GM12878 (cell line): ENCODE data around the gene HCFC1R1. TPM values are rescaled to one million over a fixed set of nuclear protein-coding genes. Genes with fewer than 3 reads are reported as not detected.
A peak's percentile ranks its signal among the peaks of the same experiment; 100 is the strongest.

Source experiments
- ATAC-seq: fragments of 200-7000 bp; cut with Tn5 transposase; 3 replicates; pipeline ENCODE4 v1.9.1; 2020; ENCODE audit warnings: mild to moderate bottlenecking, moderate library complexity
- BruUV-seq: library from RNA; stranded (reverse); fragments of 400-500 nt; replicated peaks from 2 replicates; lab custom pipeline; 2021; lab: Mats Ljungman, UMichigan
- CTCF ChIA-PET: fragments of 300-600 bp; sonication (Branson Sonifier 250); formaldehyde crosslinking; extraction: SDS; loops from one replicate; lab custom pipeline; 2021; ENCODE audit warnings: inconsistent platforms; lab: Yijun Ruan, JAX
- POLR2A ChIA-PET: fragments of 350-600 bp; formaldehyde crosslinking; extraction: SDS; loops from one replicate; lab custom pipeline; 2021; ENCODE audit warnings: inconsistent platforms; lab: Charles Lee
- RAD21 ChIA-PET: fragments of 300-600 bp; sonication (Branson Sonifier 250); formaldehyde crosslinking; loops from one replicate; lab custom pipeline; 2023; ENCODE audit warnings: antibody characterized with exemption; ENCODE audit not compliant: unreplicated experiment; lab: Charles Lee
- SMC1A ChIA-PET: fragments of 300-600 bp; sonication (Branson Sonifier 250); formaldehyde crosslinking; loops from one replicate; lab custom pipeline; 2023; ENCODE audit not compliant: unreplicated experiment, uncharacterized antibody; lab: Charles Lee
- DNase-seq: peaks from one replicate; pipeline ENCODE4 v3.0.0-alpha.2; 2011; ENCODE audit warnings: low read depth, low spot score
- FAIRE-seq: peaks from 3 replicates; lab custom pipeline; 2011; peaks lifted over from hg19 to GRCh38; lab: Jason Lieb, UNC
- H2AFZ ChIP-seq: 2 replicates; pipeline ENCODE4 v1.6.0; 2011; ENCODE audit warnings: low read depth, low read length, control low read depth; ENCODE audit not compliant: control insufficient read depth
- H3K27ac ChIP-seq: 2 replicates; pipeline ENCODE4 v1.5.1; 2011; ENCODE audit warnings: control low read depth; ENCODE audit not compliant: control insufficient read depth, insufficient read depth
- H3K27me3 ChIP-seq, 2 experiments: replicated peaks in 1 of 2; 2 replicates each; pipeline versions ENCODE4 v1.6.0 to v1.6.1; 2011; ENCODE audit warnings: low read length in 1 of 2; ENCODE audit not compliant: control insufficient read depth in 2 of 2, insufficient read depth in 2 of 2
- H3K36me3 ChIP-seq, 2 experiments: 2 replicates each; pipeline ENCODE4 v1.5.1; 2011; ENCODE audit warnings: low read length in 1 of 2; ENCODE audit not compliant: control insufficient read depth in 2 of 2, insufficient read depth in 2 of 2
- H3K4me1 ChIP-seq: 2 replicates; pipeline ENCODE4 v1.6.1; 2011; ENCODE audit warnings: mild to moderate bottlenecking, low read length, moderate library complexity, mixed read lengths; ENCODE audit not compliant: control insufficient read depth, insufficient read depth
- H3K4me2 ChIP-seq: 2 replicates; pipeline ENCODE4 v1.6.0; 2011; ENCODE audit warnings: control low read depth; ENCODE audit not compliant: control insufficient read depth, insufficient read depth
- H3K4me3 ChIP-seq: fragments of 200-600 bp; sonication (generic); 2 replicates; pipeline ENCODE4 v1.5.1; 2016
- H3K79me2 ChIP-seq: 2 replicates; pipeline ENCODE4 v1.6.0; 2011; ENCODE audit warnings: low read length; ENCODE audit not compliant: control insufficient read depth, insufficient read depth
- H3K9ac ChIP-seq: 2 replicates; pipeline ENCODE4 v1.8.0; 2011; ENCODE audit warnings: low read length, control low read depth, mixed read lengths; ENCODE audit not compliant: control insufficient read depth, insufficient read depth
- H3K9me3 ChIP-seq: replicated peaks from 3 replicates; pipeline ENCODE4 v1.5.1; 2011; ENCODE audit warnings: mild to moderate bottlenecking, low read length; ENCODE audit not compliant: control insufficient read depth, insufficient read depth
- H4K20me1 ChIP-seq: 2 replicates; pipeline ENCODE4 v1.6.0; 2011; ENCODE audit not compliant: control insufficient read depth, insufficient read depth
- BHLHE40 ChIP-seq, 2 experiments: fragments of 450-650 bp in 1 of 2; IDR thresholded peaks; 2 replicates each; pipeline ENCODE4 v1.6.1; 2011 to 2017; ENCODE audit warnings: low read depth in 2 of 2, borderline replicate concordance in 1 of 2, improper control_type of control experiment in 1 of 2, low read length in 1 of 2, mild to moderate bottlenecking in 1 of 2
- BMI1 ChIP-seq: fragments of 450-650 bp; IDR thresholded peaks from 2 replicates; pipeline ENCODE4 v1.6.1; 2016; ENCODE audit warnings: mild to moderate bottlenecking, moderate library complexity, borderline replicate concordance
- CBX3 ChIP-seq: fragments of 200-600 bp; sonication (generic); IDR thresholded peaks from 2 replicates; pipeline ENCODE4 v1.6.1; 2016; ENCODE audit warnings: low read depth, borderline replicate concordance
- CREB1 ChIP-seq: IDR thresholded peaks from 2 replicates; pipeline ENCODE4 v1.6.1; 2012; ENCODE audit warnings: low read depth, mild to moderate bottlenecking, inconsistent platforms
- CTCF ChIP-seq, 3 experiments: IDR thresholded peaks in 2 of 3; conservative IDR thresholded peaks in 1 of 3; 2 replicates each; pipeline ENCODE4 v1.5.1; 2011; ENCODE audit warnings: low read depth in 3 of 3, low read length in 3 of 3, mild to moderate bottlenecking in 3 of 3, control low read depth in 2 of 3, moderate library complexity in 2 of 3, inconsistent platforms in 1 of 3, mixed read lengths in 1 of 3; ENCODE audit not compliant: control insufficient read depth in 2 of 3, insufficient read depth in 1 of 3; ENCODE audit errors: extremely low read depth in 1 of 3
- EED ChIP-seq: sonication (generic); IDR thresholded peaks from 2 replicates; pipeline ENCODE4 v1.6.1; 2016; ENCODE audit warnings: antibody characterized with exemption, low read depth
- GABPA ChIP-seq: IDR thresholded peaks from 2 replicates; pipeline ENCODE4 v1.6.1; 2014; ENCODE audit warnings: antibody characterized with exemption, low read depth, mild to moderate bottlenecking, inconsistent platforms
- HDAC2 ChIP-seq: fragments of 200-600 bp; sonication (generic); IDR thresholded peaks from 2 replicates; pipeline ENCODE4 v1.6.1; 2017
- LARP7 ChIP-seq: fragments of 450-650 bp; IDR thresholded peaks from 2 replicates; pipeline ENCODE4 v1.6.1; 2017; ENCODE audit warnings: mild to moderate bottlenecking
- MTA3 ChIP-seq: IDR thresholded peaks from 2 replicates; pipeline ENCODE4 v1.6.1; 2012; ENCODE audit warnings: low read length, inconsistent platforms, borderline replicate concordance
- NFYA ChIP-seq: IDR thresholded peaks from 2 replicates; pipeline ENCODE4 v1.6.1; 2011; ENCODE audit warnings: low read depth, mild to moderate bottlenecking, low read length, improper control_type of control experiment, borderline replicate concordance
- PAX5 ChIP-seq: IDR thresholded peaks from 2 replicates; pipeline ENCODE4 v1.6.1; 2011; ENCODE audit warnings: low read depth, low read length, borderline replicate concordance
- POLR2A ChIP-seq: IDR thresholded peaks from 2 replicates; pipeline ENCODE4 v1.6.1; 2011; ENCODE audit warnings: low read depth, mild to moderate bottlenecking, low read length
- RCOR1 ChIP-seq: conservative IDR thresholded peaks from 2 replicates; pipeline ENCODE4 v1.6.1; 2012; ENCODE audit warnings: low read depth, low read length, improper control_type of control experiment
- SIN3A ChIP-seq: IDR thresholded peaks from 2 replicates; pipeline ENCODE4 v1.6.1; 2012; ENCODE audit warnings: low read depth, low read length, improper control_type of control experiment
- SMC3 ChIP-seq: IDR thresholded peaks from 2 replicates; pipeline ENCODE4 v1.6.1; 2011; ENCODE audit warnings: low read length, improper control_type of control experiment, borderline replicate concordance
- SP1 ChIP-seq: IDR thresholded peaks from one replicate; pipeline ENCODE4 v1.6.1; 2011; ENCODE audit warnings: low read depth, low read length
- SRF ChIP-seq, 2 experiments: IDR thresholded peaks; 2 replicates each; pipeline ENCODE4 v1.6.1; 2011; ENCODE audit warnings: low read depth in 2 of 2, low read length in 2 of 2, mild to moderate bottlenecking in 1 of 2, moderate library complexity in 1 of 2
- STAT3 ChIP-seq: IDR thresholded peaks from 2 replicates; pipeline ENCODE4 v1.6.1; 2011; ENCODE audit warnings: low read depth, low read length, improper control_type of control experiment
- WGBS: methylation state at CpG from one replicate; pipeline ENCODE4 v1.1.6; 2016; ENCODE audit warnings: low lambda C conversion rate; ENCODE audit not compliant: insufficient replicate concordance, insufficient coverage; ENCODE audit errors: missing lambda C conversion rate; 5-methylcytosine and 5-hydroxymethylcytosine counted together
- in situ Hi-C: fragments of 300-500 bp; cut with MboI; formaldehyde crosslinking; loops from 9 replicates; pipeline ENCODE4 v1.14.3; 2018; ENCODE audit warnings: mixed read lengths
- intact Hi-C: fragments of 100-400 bp; cut with micrococcal nuclease; formaldehyde crosslinking; loops from one replicate; pipeline ENCODE4 v1.14.2; 2022; ENCODE audit not compliant: unreplicated experiment
- polyA plus RNA-seq, 11 experiments: library from polyadenylated mRNA; depleted of rRNA in 4 of 11; unstranded in 6 of 11; stranded (reverse) in 5 of 11; fragments of >200 nt; fragmentation: Nextera tagmentation in 4 of 11; fragmentation: Illumina TruSeq in 1 of 11; extraction: Ambion mirVana in 4 of 11; extraction: Trizol in 1 of 11; gene quantifications; 1 replicate in 1 of 11; 2 replicates in 10 of 11; pipeline versions ENCODE4 v1.2.1 to v1.2.3, GENCODE V29; 2011 to 2016; ENCODE audit warnings: inconsistent platforms in 2 of 11, missing spikeins in 2 of 11, low read depth in 1 of 11
- total RNA-seq, 4 experiments: library from RNA; depleted of rRNA in 3 of 4; stranded (reverse); fragments of >200 nt in 3 of 4; fragmentation: Illumina TruSeq in 1 of 4; extraction: Trizol in 1 of 4; gene quantifications; 2 replicates each; pipeline versions ENCODE4 v1.2.1 to v1.2.3, GENCODE V29; 2013 to 2021
- TF ChIP-seq, protein P1 (sequence below): fragments of 450-650 bp; formaldehyde crosslinking; IDR thresholded peaks from 2 replicates; pipeline ENCODE4 v1.4.0; 2022; ENCODE audit warnings: mild to moderate bottlenecking, moderate library complexity

HCFC1R1 gene
- total and polyA plus RNA-seq, 10 of the 15 experiments (the other 5 are each of a cell fraction or from before 2014, with no cell fraction given) = 2.8 to 42.5 (median 20.4) TPM

GRCh38 chr16:3027983-3028715 lies 4.4 kb upstream of the HCFC1R1 start:
- ATAC-seq (peak; percentile 64), DNase-seq (peak; percentile 23), FAIRE-seq (peak; percentile 38)
- Histone ChIP-seq H3K27me3 (peaks cover 7 to 8% of the 10 kb centered on the region in 2 experiments), H3K27ac (no peak overlapping the region), H3K4me3 (no peak overlapping the region), H3K36me3 (peaks cover 4 to 7% of the 10 kb centered on the region in 2 experiments; a peak in 3 of 4 replicates), H3K4me2 (no peak overlapping the region), H3K79me2 (no peaks in the 10 kb centered on the region), H3K9me3 (no peaks in the 10 kb centered on the region), H3K9ac (no peak overlapping the region), H4K20me1 (0 out of 2 replicates have a peak, but pooled peaks cover 3% of the 10 kb centered on the region), H3K4me1 (peaks cover 6% of the 10 kb centered on the region), H2AFZ (no peak overlapping the region)
- intact Hi-C loops (loop anchor here (1.0 kb wide), 1 partner anchor 25 kb away; no protein-coding TSS in a partner anchor), in situ Hi-C loops (no loop called here)
- ChIA-PET POLR2A (interaction anchor here (0.7 to 1.4 kb wide), 5 partner anchors 20 to 105 kb away, joined by 3 to 4 read pairs (median 3); no protein-coding TSS in a partner anchor), CTCF (interaction anchor here (0.6 to 18.2 kb wide), 33 partner anchors 8 to 500 kb away, joined by 3 to 421 read pairs (median 4); partner anchors contain the start of genes PKMYT1, TNFRSF12A and ZNF213), SMC1A (interaction anchor here (0.6 to 10.1 kb wide), 8 partner anchors 12 to 1528 kb away, joined by 3 to 91 read pairs (median 4); no protein-coding TSS in a partner anchor), RAD21 (interaction anchor here (1.0 to 6.5 kb wide), 9 partner anchors 8 to 102 kb away, joined by 4 to 94 read pairs (median 8); partner anchors contain the start of genes KREMEN2 and TNFRSF12A)
- BruUV-seq = no TSS peak
- WGBS = 7% methylated on average over 49 of the region's 58 CpGs
- TF ChIP-seq MTA3 (no peak), PAX5 (peak; percentile 34; the same call in 1 of the 2 replicates), GABPA (no peak), STAT3 (no peak), CBX3 (no peak), SRF (IDR thresholded peaks at IDR 0.05; ENCODE audit: low read depth in 2 of 2, low read length in 2 of 2) (no peak), SIN3A (no peak), CREB1 (peak; percentile 26; the same call in 1 of the 2 replicates), SMC3 (peak; percentile 55; the same call in 1 of the 2 replicates), NFYA (no peak), BMI1 (no peak), HDAC2 (no peak), CTCF (IDR thresholded peaks at IDR 0.05 in 2 of 3, conservative IDR thresholded peaks at IDR 0.05 in 1 of 3; ENCODE audit: control insufficient read depth in 2 of 3, extremely low read depth in 1 of 3, insufficient read depth in 1 of 3, low read depth in 3 of 3, low read length in 3 of 3) (peak; percentile 65 to 94 (median 88)), BHLHE40 (IDR thresholded peaks at IDR 0.05; ENCODE audit: borderline replicate concordance in 1 of 2, low read depth in 2 of 2, low read length in 1 of 2) (peak; percentile 44 to 73; a peak in 3 of 4 replicates), SP1 (no peak), EED (no peak), RCOR1 (no peak), LARP7 (0 out of 2 replicates have a peak, but pooled peaks have one; percentile 49), POLR2A (peak; percentile 37; the same call in 1 of the 2 replicates)
- TF ChIP-seq, protein P1, sequence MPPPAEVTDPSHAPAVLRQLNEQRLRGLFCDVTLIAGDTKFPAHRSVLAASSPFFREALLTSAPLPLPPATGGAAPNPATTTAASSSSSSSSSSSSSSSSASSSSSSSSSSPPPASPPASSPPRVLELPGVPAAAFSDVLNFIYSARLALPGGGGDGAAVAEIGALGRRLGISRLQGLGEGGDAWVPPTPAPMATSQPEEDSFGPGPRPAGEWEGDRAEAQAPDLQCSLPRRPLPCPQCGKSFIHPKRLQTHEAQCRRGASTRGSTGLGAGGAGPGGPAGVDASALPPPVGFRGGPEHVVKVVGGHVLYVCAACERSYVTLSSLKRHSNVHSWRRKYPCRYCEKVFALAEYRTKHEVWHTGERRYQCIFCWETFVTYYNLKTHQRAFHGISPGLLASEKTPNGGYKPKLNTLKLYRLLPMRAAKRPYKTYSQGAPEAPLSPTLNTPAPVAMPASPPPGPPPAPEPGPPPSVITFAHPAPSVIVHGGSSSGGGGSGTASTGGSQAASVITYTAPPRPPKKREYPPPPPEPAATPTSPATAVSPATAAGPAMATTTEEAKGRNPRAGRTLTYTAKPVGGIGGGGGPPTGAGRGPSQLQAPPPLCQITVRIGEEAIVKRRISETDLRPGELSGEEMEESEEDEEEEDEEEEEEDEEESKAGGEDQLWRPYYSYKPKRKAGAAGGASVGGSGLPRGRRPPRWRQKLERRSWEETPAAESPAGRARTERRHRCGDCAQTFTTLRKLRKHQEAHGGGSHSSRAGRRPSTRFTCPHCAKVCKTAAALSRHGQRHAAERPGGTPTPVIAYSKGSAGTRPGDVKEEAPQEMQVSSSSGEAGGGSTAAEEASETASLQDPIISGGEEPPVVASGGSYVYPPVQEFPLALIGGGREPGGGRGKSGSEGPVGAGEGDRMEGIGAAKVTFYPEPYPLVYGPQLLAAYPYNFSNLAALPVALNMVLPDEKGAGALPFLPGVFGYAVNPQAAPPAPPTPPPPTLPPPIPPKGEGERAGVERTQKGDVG (CRISPR knock-in tag) = no peak
